CD1c-positive myeloid dendritic cell (primary cell): ENCODE results near the gene CMKLR1.

Experiments
- DNase-seq: peaks from one replicate; pipeline ENCODE4 v3.0.0-alpha.2; 2016; ENCODE audit errors: extremely low spot score

The CMKLR1 gene

GRCh38 chr12:108302016-108302402 lies 37.1 kb downstream of the CMKLR1 start:
- DNase-seq: no peak

- no peak for DNase-seq
Measured at GRCh38 chr12:108301346-108301745, 37.8 kb downstream of the CMKLR1 start.

DNA sequence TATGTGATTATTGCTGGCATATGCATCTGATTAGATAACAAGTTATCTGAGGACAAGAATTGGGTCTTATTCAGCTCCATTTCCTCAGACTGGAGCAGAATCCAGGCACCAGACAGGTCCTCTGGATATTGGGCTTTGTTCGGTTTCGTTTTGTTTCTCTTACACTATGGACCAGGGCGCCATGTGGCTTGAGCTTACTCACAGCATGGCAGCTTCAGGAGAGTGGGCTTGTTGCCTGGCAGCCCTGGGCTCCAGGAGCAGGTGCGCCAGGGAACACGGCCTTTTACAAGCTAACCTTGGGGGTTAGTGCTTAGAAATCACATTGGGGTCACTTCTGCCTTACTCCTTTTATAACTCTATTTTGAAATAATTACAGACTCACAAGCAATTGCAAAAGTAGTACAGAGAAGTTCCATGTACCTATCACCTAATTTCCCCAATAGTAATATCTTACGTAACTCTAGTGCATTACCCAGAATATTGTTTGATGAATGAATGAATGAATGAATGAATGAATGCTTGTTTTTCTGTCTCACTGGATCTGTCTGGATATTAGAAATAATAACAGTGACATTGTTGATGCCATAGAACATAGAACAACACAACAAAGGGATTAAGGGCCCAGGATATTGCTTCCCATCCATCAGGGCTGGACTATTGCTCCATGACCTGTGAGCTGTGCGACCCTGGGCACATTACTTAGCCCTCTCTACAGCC lies 39.0 kb downstream of the CMKLR1 start:
- DNase-seq: no peak

DNA sequence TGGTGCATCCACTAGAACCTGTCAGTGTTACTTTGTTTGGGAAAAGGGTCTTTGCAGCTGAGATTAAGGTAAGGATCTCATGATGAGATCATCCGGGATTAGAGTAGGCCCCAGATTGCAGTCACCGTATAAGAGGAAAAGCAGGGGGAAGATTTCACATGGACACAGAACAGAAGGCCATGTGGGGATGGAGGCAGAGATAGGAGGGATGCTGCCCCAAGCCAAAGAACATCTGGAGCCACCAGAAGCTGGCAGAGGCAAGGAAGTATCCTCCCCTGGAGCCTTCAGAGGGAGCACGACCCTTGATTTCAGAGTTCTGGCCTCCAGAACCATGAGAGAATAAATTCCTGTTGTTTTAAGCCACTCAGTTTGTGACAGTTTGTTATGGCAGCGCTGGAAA lies 39.6 kb downstream of the CMKLR1 start:
- no peak for DNase-seq

DNA sequence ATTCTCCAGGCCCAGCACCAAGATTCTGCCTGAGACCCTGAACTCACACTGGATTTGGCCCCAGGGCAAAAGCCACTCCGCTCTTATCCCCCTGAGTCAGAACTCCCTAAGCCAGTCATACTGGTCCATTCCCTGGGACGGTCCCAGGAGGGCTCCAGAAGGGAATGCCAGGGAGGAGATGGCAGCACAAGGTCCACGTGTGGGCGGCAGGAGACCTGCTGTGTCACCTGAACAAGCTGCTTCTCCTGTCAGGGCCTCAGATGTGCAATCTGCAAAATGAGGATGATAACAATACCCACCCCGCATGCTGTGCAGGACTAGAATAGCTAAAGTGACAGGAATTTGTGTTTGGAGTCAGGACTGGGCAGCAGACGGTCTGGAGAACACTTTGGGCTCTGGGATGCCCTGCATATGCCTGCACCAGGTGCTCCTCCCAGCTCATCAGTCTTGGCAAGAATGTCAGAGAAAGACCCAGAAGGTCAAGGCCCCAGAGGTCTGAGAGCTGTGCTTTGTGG lies 40.3 kb downstream of the CMKLR1 start:
- DNase-seq: no peak

DNA sequence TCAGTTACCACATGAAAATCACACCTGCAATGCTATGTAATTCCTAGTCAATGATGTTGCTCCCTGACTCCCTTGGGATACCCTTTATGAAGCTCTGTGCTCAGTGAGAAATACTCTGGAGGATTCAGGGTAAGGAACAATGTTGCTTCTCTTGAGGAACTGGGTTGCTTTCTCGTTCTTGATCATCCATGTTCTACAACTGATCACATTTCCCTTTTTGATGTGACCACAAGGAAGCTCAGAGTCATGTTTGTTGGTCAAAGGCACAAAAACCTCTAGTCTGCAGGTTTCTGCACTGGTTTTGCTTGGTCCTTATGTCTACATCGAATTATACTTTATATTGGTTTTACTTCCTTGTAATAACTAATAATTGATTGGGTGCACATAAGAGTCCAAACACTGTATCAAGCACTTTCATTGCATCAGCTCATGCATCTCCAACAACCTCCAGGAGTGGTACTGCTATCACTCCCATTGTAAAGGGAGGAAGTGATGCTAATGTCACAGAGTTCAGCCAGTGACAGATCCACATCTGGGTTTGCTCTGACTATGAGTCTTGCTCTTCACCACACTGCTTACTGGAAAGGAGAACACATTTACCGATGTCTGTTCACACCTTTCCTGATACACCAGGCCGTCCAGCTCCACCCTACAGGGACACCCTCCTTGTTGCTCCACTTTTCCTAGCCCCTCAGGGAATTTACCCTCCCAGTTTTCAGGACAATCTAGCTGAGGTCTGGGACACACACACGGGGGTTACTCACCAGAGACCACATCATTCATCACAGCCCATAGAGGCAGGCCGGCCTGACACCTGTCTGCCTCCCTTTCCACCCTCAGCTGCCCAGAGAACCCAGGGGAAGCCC lies 41.0 kb downstream of the CMKLR1 start:
- DNase-seq: peak; percentile 87

DNA sequence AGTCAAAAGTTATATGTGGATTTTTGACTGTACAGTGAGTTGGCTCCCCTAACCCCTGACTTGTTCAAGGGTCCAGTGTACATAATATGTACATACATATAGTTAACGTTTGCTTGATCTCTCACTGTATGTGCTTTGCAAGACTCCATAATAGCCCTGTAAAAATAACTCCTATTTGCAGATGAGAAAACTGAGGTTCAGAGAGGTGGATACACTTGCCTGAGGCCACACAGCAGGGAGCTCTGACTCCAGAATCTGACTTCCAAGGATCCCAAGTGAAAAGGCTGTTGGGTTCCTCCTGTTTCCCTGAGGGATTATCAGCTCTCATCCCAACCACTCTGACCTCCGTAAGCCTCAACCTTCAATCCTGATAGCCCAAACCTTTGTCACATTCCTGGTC lies 41.7 kb downstream of the CMKLR1 start:
- DNase-seq: no peak

DNA sequence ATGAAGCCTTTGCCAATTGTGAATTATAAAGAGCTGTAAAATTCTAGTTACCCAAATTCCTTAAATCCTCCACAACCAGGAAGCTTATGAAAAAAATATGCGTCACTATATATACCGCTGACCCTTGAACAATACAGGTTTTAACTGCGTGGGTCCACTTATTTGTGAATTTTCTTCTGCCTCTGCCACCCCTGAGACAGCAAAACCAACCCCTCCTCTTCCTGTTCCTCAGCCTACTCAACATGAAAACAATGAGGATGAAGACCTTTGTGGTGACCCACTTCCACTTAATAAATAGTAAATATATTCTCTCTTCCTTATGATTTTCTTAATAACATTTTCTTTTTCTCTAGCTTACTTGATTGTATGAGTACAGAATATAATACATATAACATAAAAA lies 42.2 kb downstream of the CMKLR1 start:
- DNase-seq: peak; percentile 74

DNA sequence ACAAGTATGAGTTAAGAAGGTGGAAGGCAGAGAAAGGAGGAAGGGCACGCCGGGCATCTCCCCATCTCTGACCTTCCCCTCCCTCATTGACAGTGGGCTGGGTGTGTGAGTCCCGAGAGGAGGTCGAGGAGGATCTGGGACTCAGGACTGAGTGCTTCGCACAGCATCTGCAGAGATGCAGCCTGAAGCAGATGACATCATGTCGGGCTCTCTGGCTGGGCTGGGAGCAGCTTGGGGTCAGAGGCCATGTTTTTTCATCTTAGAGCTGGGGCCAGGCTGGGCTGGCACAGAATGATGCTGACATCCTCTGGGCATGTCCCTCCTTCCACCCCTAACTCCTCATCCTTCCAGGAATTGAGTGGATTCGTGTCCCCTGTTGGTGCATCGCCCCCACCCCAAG lies 43.5 kb downstream of the CMKLR1 start:
- DNase-seq: peak; percentile 38

- no peak for DNase-seq
Measured at GRCh38 chr12:108289350-108290161, 49.6 kb downstream of the CMKLR1 start.

- no peak for DNase-seq
Measured at GRCh38 chr12:108287227-108287626, 51.9 kb downstream of the CMKLR1 start.

DNA sequence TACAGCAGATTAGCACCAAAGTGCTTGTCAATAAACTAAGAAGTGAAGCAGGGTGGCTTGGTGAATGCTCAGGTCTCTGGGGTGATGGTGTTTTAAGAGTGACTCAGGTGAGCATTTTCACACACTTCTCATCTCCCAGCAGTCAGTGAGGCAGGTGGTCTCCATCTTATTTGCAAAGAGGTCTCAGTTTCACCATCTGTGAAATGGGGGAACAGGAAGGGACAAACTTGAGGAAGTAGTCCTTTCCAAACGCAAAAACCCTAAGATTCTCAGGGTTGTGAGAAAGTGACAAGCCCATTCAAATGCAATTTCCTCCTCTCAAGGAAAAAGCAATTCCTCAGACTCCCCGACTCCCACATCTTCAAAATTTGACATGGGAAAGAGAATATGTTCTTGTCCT lies 54.1 kb downstream of the CMKLR1 start:
- DNase-seq: no peak

- no peak for DNase-seq
Measured at GRCh38 chr12:108284163-108284562, 54.9 kb downstream of the CMKLR1 start.

DNA sequence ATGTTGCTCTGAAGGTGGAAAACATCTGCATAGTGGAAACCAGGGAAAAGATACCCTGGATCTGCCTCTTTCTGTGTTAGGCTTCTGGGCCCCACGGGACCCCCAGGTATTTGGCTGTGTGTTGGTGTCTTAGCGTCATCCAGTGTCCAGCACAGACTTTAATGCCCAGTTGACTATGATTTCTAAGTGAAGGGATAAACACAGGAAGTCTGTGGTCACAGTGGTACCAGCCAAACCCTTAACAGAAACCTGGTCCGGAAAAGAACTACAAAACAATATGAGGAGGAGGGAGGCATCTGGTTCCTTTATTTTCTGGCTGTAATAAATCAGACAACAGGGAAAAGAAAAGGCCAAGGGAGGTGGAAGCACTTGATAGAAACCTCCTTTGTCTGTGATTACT lies 56.4 kb downstream of the CMKLR1 start:
- DNase-seq: peak; percentile 16

DNA sequence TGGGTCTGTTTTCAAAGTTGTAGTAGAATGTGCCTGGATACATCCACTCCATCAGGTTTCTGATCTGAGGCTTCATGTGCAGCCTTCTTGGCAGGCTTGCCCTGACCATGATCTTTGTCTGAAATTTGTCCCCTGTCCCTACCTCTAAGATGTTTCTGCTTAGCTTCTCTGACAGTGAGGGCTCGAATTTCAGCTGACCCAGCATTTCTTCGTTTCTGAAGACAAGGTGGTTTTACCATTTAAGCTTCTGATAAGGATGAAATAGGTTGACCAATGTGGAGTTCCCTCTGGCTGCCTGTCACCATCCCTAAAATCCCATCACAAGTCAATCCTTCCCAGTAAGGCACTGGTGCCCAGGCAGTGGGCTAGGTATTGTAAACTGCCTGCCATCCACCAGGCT lies 57.0 kb downstream of the CMKLR1 start:
- DNase-seq: no peak

DNA sequence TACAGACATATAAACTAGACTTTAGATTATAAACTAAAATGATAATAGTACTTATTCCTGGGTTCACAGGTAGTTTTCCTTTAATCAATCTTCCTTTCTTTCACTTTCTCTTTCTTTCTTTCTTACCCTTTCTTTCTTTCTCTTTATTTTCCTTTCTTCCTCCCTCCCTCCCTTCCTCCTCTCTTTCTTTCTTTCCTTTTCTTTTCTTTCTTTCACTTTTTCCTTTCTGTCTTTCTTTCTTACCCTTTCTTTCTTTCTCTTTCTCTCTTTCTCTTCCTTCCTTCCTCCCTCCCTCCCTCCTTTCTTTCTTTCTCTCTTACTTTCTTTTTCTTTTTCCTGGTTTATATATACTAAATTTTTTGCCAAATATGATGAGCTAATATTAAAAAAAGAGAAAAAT lies 61.5 kb downstream of the CMKLR1 start:
- DNase-seq: no peak

DNA sequence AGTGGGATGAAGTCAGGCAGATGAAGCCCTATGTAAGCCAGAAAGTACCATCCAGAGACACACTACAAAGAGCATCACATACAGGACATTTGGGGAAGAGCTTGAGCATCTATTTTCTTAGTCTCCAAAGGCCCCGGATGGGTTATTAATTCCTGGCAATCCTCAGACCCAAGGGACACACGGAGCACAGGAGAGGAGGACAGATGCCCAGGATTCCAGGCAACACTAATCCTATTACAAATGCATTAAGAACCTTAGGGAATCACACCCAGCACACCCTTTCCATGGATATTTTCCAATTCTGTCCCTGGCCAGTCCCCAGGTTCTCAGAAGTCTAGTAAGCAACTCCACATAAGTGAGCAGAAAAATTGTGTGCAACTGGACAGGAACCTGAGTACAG lies 65.9 kb downstream of the CMKLR1 start:
- DNase-seq: no peak

DNA sequence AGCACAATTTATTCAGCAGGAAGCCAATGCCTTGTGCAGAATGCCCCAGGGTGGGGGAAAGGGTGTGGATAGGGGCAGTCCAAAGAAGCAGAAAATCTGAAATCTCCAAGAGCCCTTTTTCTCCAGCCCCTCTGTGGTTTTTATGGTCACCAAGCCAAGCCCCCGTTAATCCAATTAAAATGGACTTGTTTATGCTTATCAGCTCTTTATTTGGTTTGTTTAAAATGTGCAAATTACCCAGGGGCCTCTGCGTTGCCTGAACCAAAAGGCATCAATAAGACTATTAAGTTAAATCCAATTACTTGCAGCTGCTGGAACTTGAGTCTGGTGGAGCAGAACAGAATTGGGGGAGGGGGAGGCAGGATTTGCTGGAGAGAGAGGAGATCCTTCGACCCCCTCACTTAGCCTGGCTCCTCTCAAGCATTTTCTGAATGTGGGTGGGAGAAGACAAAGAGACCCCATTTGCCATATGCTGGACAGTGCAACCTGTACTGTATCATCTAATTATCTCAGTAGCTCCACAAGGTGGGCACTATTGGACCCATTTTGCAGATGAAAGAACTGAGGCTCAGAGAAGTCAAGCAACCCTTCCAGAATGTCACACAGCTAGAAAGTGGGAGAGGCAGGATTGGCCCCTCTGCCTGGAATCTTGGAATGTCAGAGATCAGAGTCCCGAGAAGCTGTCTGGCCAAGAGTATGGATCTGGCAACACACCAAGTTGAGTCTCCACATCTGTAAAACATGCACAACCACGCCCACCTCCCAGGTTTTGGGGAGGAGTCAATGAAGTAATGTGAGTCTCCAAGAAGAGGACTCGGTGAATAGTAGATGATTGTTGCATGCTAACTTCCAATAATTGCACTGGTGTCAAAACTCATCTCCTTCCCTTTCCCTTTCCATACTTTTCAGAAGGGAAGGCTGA lies 66.9 kb downstream of the CMKLR1 start:
- DNase-seq: no peak

DNA sequence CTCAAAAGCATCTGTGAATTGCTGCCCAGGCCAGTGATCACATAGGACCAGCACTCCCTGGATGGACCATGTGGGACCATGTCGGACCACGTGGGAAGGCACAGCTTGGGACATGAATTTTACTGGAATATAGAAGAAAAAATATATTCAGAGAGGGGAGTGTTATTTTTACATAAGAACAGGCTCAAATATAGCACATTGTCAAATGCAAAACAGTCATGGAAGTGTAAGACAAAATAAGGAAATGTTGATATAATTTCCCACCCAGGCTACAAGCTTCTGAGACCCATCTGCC lies 68.3 kb downstream of the CMKLR1 start:
- no peak for DNase-seq

GRCh38 chr12:108270035-108270848 lies 68.9 kb downstream of the CMKLR1 start:
- DNase-seq: no peak
